ENCODE measurements around the gene PGAM5. TPM values are rescaled to one million over a fixed set of nuclear protein-coding genes. Genes with fewer than 3 reads are reported as not detected.
A peak's percentile ranks its signal among the peaks of the same experiment; 100 is the strongest.

Gene PGAM5
- 10 to 100 TPM; 12.8 to 15.1 TPM for total RNA-seq
- polyA plus RNA-seq (2013, experiment 1 of 2): 19.0 TPM
- polyA plus RNA-seq (2013, experiment 2 of 2): 21.2 TPM
- 24.6 to 228 (median 41.5) reads per million in 172 experiments for total RNA-seq

- peaks cover 33% of the 10 kb centered on the region for H3K36me3 Mint-ChIP-seq (ENCODE audit: low read depth)
- intact Hi-C loops (cut with DNase I, micrococcal nuclease): loop anchor here (1.0 to 10.0 kb wide), 5 partner anchors 23 to 324 kb away; partner anchors contain the start of genes POLE (in 2 of the 2), PXMP2 (in 2 of the 2), GOLGA3 (in 1 of the 2) and ZNF84 (in 1 of the 2)
These were observed at the start of gene PGAM5 for GRCh38 chr12:132710405-132711079. Gene PGAM5, plus strand, starts transcription at chr12:132710842. Its CDS starts 35 bp downstream, at chr12:132710877.

GRCh38 chr12:132660996-132661395 is 49.6 kb upstream of the PGAM5 start:
- DNase-seq: no peak
- Histone ChIP-seq H3K36me3 (ENCODE audit: insufficient read depth, low read length) (peaks cover 94% of the 10 kb centered on the region), H3K4me1 (ENCODE audit: insufficient read depth, low read length) (peaks cover 10% of the 10 kb centered on the region), H3K4me3 (ENCODE audit: low read length) (no peak overlapping the region), H3K27me3 (ENCODE audit: control insufficient read depth in 1 of 2, insufficient read depth in 2 of 2, low read length in 2 of 2) (no peaks in the 10 kb centered on the region), H3K27ac (ENCODE audit: low read depth in 1 of 2, low read length in 2 of 2) (no peak overlapping the region), H3K9me3 (ENCODE audit: control insufficient read depth in 1 of 2, insufficient read depth in 1 of 2, low read length in 2 of 2) (no peaks in the 10 kb centered on the region)
- ChIA-PET POLR2A (no interaction called here), CTCF (no interaction called here)
- TF ChIP-seq CTCF (IDR thresholded peaks at IDR 0.05): no peak
- Mint-ChIP-seq H3K4me1 (ENCODE audit: low read depth) (peaks cover 28% of the 10 kb centered on the region), H3K27ac (peak overlapping the region; percentile 65), H3K27me3 (no peaks in the 10 kb centered on the region), H3K9me3 (no peaks in the 10 kb centered on the region), H3K36me3 (ENCODE audit: low read depth) (peaks cover 93% of the 10 kb centered on the region), H3K4me3 (no peak overlapping the region)
- intact Hi-C loops (cut with DNase I, micrococcal nuclease): no loop called here
- no peak for ATAC-seq (ENCODE audit: poor library complexity)

More at GRCh38 chr12:132710405-132711079, at the start of gene PGAM5:
- peak; percentile 97 for ATAC-seq (ENCODE audit: poor library complexity)
- TF ChIP-seq CTCF (IDR thresholded peaks at IDR 0.05): no peak
- Mint-ChIP-seq H3K27me3 (no peaks in the 10 kb centered on the region), H3K27ac (peak within 1 kb of the TSS; percentile 92), H3K9me3 (peaks cover 3% of the 10 kb centered on the region), H3K4me3 (peak within 1 kb of the TSS; percentile 93), H3K4me1 (ENCODE audit: low read depth) (peaks cover 16% of the 10 kb centered on the region)
- H3K27ac ChIP-seq (ENCODE audit: low read depth in 1 of 2, low read length in 2 of 2): peak within 1 kb of the TSS; percentile 88 to 93
- H3K4me1 ChIP-seq (ENCODE audit: insufficient read depth, low read length): peaks cover 34% of the 10 kb centered on the region
- peak; percentile 83 to 99 (median 92) for DNase-seq
- peak within 1 kb of the TSS; percentile 81 for H3K4me3 ChIP-seq (ENCODE audit: low read length)
- CTCF ChIA-PET: no interaction called here
- H3K36me3 ChIP-seq (ENCODE audit: insufficient read depth, low read length): peaks cover 14% of the 10 kb centered on the region
- POLR2A ChIA-PET: interaction anchor here (0.7 to 1.9 kb wide), 10 partner anchors 10 to 222 kb away, joined by 3 to 9 read pairs (median 4); partner anchors contain the start of genes ANKLE2, CHFR and POLE
- no peaks in the 10 kb centered on the region for H3K27me3 ChIP-seq (ENCODE audit: control insufficient read depth in 1 of 2, insufficient read depth in 2 of 2, low read length in 2 of 2)
- peaks cover 13 to 44% of the 10 kb centered on the region in 2 experiments for H3K9me3 ChIP-seq (ENCODE audit: control insufficient read depth in 1 of 2, insufficient read depth in 1 of 2, low read length in 2 of 2)

- Histone ChIP-seq H3K4me1 (ENCODE audit: insufficient read depth, low read length) (peaks cover 10% of the 10 kb centered on the region), H3K4me3 (ENCODE audit: low read length) (no peak overlapping the region), H3K27ac (ENCODE audit: low read depth in 1 of 2, low read length in 2 of 2) (no peak overlapping the region), H3K27me3 (ENCODE audit: control insufficient read depth in 1 of 2, insufficient read depth in 2 of 2, low read length in 2 of 2) (no peaks in the 10 kb centered on the region), H3K9me3 (ENCODE audit: control insufficient read depth in 1 of 2, insufficient read depth in 1 of 2, low read length in 2 of 2) (no peaks in the 10 kb centered on the region), H3K36me3 (ENCODE audit: insufficient read depth, low read length) (peaks cover 95% of the 10 kb centered on the region)
- H3K9me3 Mint-ChIP-seq: no peaks in the 10 kb centered on the region
- ATAC-seq (ENCODE audit: poor library complexity) (no peak), DNase-seq (no peak)
- no peaks in the 10 kb centered on the region for H3K27me3 Mint-ChIP-seq
- intact Hi-C loops (cut with DNase I, micrococcal nuclease): no loop called here
- H3K36me3 Mint-ChIP-seq (ENCODE audit: low read depth): peaks cover 93% of the 10 kb centered on the region
- ChIA-PET POLR2A (no interaction called here), CTCF (no interaction called here)
- H3K27ac Mint-ChIP-seq: no peak overlapping the region
- H3K4me3 Mint-ChIP-seq: no peak overlapping the region
- TF ChIP-seq CTCF (IDR thresholded peaks at IDR 0.05): no peak
- H3K4me1 Mint-ChIP-seq (ENCODE audit: low read depth): peaks cover 28% of the 10 kb centered on the region
These were observed 48.7 kb upstream of the PGAM5 start for GRCh38 chr12:132661972-132662371.
